Esophagus squamous epithelium (tissue), 4 donors: ENCODE measurements around the gene ACSF2.

Experiments used
- CTCF ChIP-seq, 6 experiments: fragments of 450-650 bp in 4 of 6; fragments of 200-600 bp in 2 of 6; sonication (generic) in 2 of 6; IDR thresholded peaks; one replicate each; pipeline ENCODE4 v1.5.1; 2016 to 2019; ENCODE audit warnings: antibody characterized with exemption in 6 of 6, mild to moderate bottlenecking in 4 of 6, moderate library complexity in 4 of 6
- POLR2A ChIP-seq, 4 donors: fragments of 450-650 bp; IDR thresholded peaks; one replicate each; pipeline ENCODE4 v1.6.1; 2017; ENCODE audit warnings: antibody characterized with exemption in 4 of 4, mild to moderate bottlenecking in 4 of 4, moderate library complexity in 3 of 4

GRCh38 chr17:50422738-50423137, 3.3 kb upstream of the ACSF2 start:
- no peak for TF ChIP-seq CTCF (IDR thresholded peaks at IDR 0.05)
- TF ChIP-seq POLR2A (IDR thresholded peaks at IDR 0.05), result no peak
